Measurements from ENCODE around the gene PYGO2.

Gene PYGO2

GRCh38 chr1:155007251-155007828 is 45.8 kb upstream of the PYGO2 start:
- no peak overlapping the region for H3K4me3 ChIP-seq (ENCODE audit: low read depth, low read length)
- TF ChIP-seq CTCF (IDR thresholded peaks at IDR 0.05; ENCODE audit: low read depth, low read length), result no peak

DNA sequence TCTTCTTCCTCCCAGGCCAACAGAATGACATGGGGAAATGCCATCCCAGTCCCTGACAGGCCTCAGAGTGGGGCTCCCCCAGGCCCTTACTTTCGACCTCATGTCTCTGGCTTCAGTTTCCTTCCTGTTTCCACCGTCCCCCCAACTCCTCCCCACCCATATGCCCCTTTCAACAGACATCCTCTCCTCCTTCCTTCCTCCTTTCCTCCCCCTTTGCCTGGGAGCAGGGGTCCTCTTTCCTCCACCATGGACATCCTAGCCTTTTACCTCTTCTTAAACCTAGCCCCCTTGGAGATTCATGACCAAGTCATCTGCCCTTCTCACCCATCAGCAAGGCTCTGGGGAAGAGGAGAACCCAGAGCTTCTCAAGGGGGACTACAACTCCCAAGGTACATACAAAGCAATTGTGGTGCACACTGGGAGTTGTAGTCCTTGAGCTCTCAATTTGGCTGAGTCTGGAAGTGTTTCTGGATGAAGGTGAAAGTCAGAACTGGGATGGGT is 45.1 kb upstream of the PYGO2 start:
- TF ChIP-seq CTCF (IDR thresholded peaks at IDR 0.05; ENCODE audit: low read depth, low read length), result no peak
- H3K4me3 ChIP-seq (ENCODE audit: low read depth, low read length), result no peak overlapping the region

- TF ChIP-seq CTCF (IDR thresholded peaks at IDR 0.05; ENCODE audit: low read depth, low read length), result no peak
- no peak overlapping the region for H3K4me3 ChIP-seq (ENCODE audit: low read depth, low read length)
These were observed 43.8 kb upstream of the PYGO2 start for GRCh38 chr1:155005076-155006011.

GRCh38 chr1:155004352-155005075 is 42.9 kb upstream of the PYGO2 start:
- H3K4me3 ChIP-seq (ENCODE audit: low read depth, low read length), result peak overlapping the region; percentile 87
- no peak for TF ChIP-seq CTCF (IDR thresholded peaks at IDR 0.05; ENCODE audit: low read depth, low read length)

- no peak for TF ChIP-seq CTCF (IDR thresholded peaks at IDR 0.05; ENCODE audit: low read depth, low read length)
- H3K4me3 ChIP-seq (ENCODE audit: low read depth, low read length), result peak overlapping the region; percentile 87
These were observed 42.3 kb upstream of the PYGO2 start for GRCh38 chr1:155003766-155004351.

DNA sequence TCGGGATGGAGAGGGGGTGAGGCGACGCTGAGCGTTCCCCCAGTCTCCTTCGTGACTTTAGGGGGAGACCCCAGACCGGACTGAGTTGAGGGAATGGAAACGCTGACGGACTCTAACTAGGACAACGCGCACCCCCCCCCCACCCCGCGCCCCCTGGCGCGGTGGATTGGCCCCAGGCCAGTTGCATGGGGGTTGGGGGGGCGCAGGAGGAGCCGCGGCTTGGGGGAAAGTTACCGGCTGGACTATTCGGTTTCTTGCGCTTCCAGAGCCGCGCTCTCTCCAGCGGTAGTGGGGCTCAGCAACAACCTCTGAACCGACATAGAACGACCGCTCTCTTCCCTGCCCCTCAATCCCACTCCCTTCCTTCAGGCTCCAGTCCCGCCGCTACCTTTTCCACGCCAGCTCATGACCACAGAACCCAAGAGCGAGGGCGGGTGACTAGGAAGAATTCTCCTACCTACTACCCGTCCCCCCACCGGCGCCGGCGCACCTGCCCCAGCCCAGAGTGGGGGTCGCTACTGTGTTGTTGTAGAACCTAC is 41.7 kb upstream of the PYGO2 start:
- TF ChIP-seq CTCF (IDR thresholded peaks at IDR 0.05; ENCODE audit: low read depth, low read length), result no peak
- peak overlapping the region; percentile 87 for H3K4me3 ChIP-seq (ENCODE audit: low read depth, low read length)

Data from WI38 (cell line).